NCI-H226 (cell line): ENCODE data around the gene ULBP1.
A peak's percentile ranks its signal among the peaks of the same experiment; 100 is the strongest.
"Not testable (repeated sequence)": the region's sequence is repeated elsewhere in the genome, so short reads cannot be mapped to it uniquely, and the experiment has no call there.

Experiments used
- DNase-seq: peaks from one replicate; pipeline ENCODE4 v3.0.0-alpha.2; 2015

The ULBP1 gene

GRCh38 chr6:149979293-149979692 lies 15.6 kb downstream of the ULBP1 start:
- no peak for DNase-seq

GRCh38 chr6:149983145-149983544 lies 19.4 kb downstream of the ULBP1 start:
- no peak for DNase-seq

GRCh38 chr6:149984773-149985172 lies 21.0 kb downstream of the ULBP1 start:
- no peak for DNase-seq

- DNase-seq: peak; percentile 9
These were observed 21.8 kb downstream of the ULBP1 start for GRCh38 chr6:149985481-149985937.

GRCh38 chr6:149987602-149988107 lies 23.9 kb downstream of the ULBP1 start:
- no peak for DNase-seq

GRCh38 chr6:149988550-149989346 lies 25.0 kb downstream of the ULBP1 start:
- no peak for DNase-seq

GRCh38 chr6:149990212-149990660 lies 26.5 kb downstream of the ULBP1 start:
- DNase-seq: no peak

- no peak for DNase-seq
These were observed 27.1 kb downstream of the ULBP1 start for GRCh38 chr6:149990661-149991471.

- not testable (repeated sequence) for DNase-seq
These were observed 27.7 kb downstream of the ULBP1 start for GRCh38 chr6:149991472-149991795.

GRCh38 chr6:149991838-149992237 lies 28.1 kb downstream of the ULBP1 start:
- DNase-seq: no peak

- no peak for DNase-seq
These were observed 31.6 kb downstream of the ULBP1 start for GRCh38 chr6:149995235-149995750.

GRCh38 chr6:149995971-149996370 lies 32.2 kb downstream of the ULBP1 start:
- no peak for DNase-seq

- no peak for DNase-seq
These were observed 35.9 kb downstream of the ULBP1 start for GRCh38 chr6:149999636-150000035.

GRCh38 chr6:150001295-150002008 lies 37.7 kb downstream of the ULBP1 start:
- no peak for DNase-seq

- DNase-seq: no peak
These were observed 39.0 kb downstream of the ULBP1 start for GRCh38 chr6:150002710-150003109.

GRCh38 chr6:150003599-150003998 lies 39.9 kb downstream of the ULBP1 start:
- not testable (repeated sequence) for DNase-seq

GRCh38 chr6:150004101-150004782 lies 40.5 kb downstream of the ULBP1 start:
- no peak for DNase-seq

GRCh38 chr6:150004783-150005717 lies 41.3 kb downstream of the ULBP1 start:
- DNase-seq: peak; percentile 81

GRCh38 chr6:150005761-150006651 lies 42.3 kb downstream of the ULBP1 start:
- DNase-seq: no peak

- DNase-seq: no peak
These were observed 43.3 kb downstream of the ULBP1 start for GRCh38 chr6:150006961-150007464.
